ENCODE data around the gene SLC25A21. TPM values are rescaled to one million over a fixed set of nuclear protein-coding genes. Genes with fewer than 3 reads are reported as not detected.

The SLC25A21 gene
- total RNA-seq, 6 experiments from 2014 or later = 0.09 to 0.37 (median 0.18) TPM; not detected in 1

DNA sequence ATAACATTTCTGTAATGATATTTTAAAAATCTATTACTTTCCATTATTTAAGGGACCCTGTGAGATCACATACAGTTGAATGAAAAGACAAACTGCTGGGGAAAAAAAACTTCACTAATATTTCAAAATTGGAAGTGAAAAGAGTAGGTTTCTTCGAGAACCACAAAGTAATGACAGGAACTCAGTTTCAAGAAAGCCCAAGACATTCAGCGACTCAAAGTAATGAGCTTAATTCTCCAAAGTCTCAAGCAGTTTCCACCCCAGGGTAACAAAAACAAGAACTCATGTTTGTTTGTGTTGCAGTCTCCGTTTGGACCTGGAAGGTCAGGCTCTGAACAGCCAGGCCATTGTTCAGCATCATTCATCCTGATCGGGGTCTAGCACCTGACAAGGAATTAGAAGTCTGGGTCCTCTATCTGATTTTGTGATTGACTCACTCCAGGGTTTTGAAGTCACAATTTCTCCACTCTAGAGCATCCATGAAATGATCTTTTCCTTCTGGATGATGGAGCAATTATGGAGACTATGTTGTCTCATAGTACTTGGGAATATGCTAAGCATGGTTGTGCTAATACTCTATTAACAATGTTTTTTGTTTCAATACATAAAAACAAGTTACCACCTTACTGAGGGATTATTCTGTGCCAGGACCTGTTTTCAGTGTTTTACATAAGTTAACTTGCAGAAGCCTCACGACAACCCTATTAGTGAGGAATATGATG, 126.9 kb downstream of the SLC25A21 start:
- DNase-seq (no peak), ATAC-seq (no peak)
- Histone ChIP-seq H3K36me3 (no peaks in the 10 kb centered on the region), H3K9me3 (no peaks in the 10 kb centered on the region), H3K27me3 (no peaks in the 10 kb centered on the region), H3K27ac (no peak overlapping the region), H3K4me1 (no peaks in the 10 kb centered on the region), H3K4me3 (no peak overlapping the region)
- intact Hi-C loops (cut with DNase I) = no loop called here
- TF ChIP-seq, protein P1, sequence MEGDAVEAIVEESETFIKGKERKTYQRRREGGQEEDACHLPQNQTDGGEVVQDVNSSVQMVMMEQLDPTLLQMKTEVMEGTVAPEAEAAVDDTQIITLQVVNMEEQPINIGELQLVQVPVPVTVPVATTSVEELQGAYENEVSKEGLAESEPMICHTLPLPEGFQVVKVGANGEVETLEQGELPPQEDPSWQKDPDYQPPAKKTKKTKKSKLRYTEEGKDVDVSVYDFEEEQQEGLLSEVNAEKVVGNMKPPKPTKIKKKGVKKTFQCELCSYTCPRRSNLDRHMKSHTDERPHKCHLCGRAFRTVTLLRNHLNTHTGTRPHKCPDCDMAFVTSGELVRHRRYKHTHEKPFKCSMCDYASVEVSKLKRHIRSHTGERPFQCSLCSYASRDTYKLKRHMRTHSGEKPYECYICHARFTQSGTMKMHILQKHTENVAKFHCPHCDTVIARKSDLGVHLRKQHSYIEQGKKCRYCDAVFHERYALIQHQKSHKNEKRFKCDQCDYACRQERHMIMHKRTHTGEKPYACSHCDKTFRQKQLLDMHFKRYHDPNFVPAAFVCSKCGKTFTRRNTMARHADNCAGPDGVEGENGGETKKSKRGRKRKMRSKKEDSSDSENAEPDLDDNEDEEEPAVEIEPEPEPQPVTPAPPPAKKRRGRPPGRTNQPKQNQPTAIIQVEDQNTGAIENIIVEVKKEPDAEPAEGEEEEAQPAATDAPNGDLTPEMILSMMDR (IDR thresholded peaks at IDR 0.05) = no peak
- TF ChIP-seq POLR2A (IDR thresholded peaks at IDR 0.05) = no peak
- 55% methylated on average over 4 of the region's 5 CpGs for WGBS (ENCODE audit: insufficient coverage, low coverage, low lambda C conversion rate, missing lambda C conversion rate)

DNA sequence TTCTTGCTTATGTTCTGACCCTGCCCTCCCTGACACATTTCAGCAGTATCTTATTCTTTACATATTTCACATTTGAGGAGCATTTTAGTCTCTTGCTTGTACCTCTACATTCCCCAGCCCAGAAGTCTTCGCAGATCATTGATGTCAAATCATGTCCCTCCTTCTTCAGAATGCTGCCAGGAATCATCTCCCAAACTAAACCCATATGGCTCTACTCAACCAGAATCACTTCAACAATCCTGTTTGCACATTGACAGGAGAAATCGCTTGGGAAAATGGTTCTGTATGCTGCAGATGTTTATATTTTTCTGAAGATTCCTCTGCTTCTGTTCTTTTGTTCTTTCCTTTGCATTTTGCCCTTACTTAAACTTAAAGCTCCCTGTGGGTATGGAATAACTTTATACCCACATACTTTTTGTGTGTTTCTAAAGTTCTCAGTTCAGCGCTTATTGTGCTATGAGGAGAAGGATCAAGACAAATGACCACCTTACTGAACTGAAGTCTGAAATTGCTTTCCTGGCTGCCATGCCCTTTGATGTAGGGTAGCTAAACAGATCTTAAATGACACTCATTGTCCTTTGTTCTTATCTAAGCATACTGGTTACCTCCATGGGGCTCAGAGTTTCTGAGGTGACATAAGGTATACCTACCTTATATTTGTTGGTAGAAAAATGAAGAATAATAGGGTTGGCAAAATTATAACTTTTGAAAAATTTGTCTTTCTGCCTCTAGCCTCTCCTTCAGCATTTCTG, 134.6 kb downstream of the SLC25A21 start:
- Histone ChIP-seq H3K4me1 (no peaks in the 10 kb centered on the region), H3K27ac (no peak overlapping the region), H3K27me3 (no peaks in the 10 kb centered on the region), H3K36me3 (no peaks in the 10 kb centered on the region), H3K9me3 (no peaks in the 10 kb centered on the region), H3K4me3 (no peak overlapping the region)
- DNase-seq (no peak), ATAC-seq (no peak)
- TF ChIP-seq, protein P1 (IDR thresholded peaks at IDR 0.05) = no peak
- intact Hi-C loops (cut with DNase I) = no loop called here
- WGBS (ENCODE audit: insufficient coverage, low coverage, low lambda C conversion rate, missing lambda C conversion rate) = 52% methylated on average over 3 of the region's 3 CpGs

DNA sequence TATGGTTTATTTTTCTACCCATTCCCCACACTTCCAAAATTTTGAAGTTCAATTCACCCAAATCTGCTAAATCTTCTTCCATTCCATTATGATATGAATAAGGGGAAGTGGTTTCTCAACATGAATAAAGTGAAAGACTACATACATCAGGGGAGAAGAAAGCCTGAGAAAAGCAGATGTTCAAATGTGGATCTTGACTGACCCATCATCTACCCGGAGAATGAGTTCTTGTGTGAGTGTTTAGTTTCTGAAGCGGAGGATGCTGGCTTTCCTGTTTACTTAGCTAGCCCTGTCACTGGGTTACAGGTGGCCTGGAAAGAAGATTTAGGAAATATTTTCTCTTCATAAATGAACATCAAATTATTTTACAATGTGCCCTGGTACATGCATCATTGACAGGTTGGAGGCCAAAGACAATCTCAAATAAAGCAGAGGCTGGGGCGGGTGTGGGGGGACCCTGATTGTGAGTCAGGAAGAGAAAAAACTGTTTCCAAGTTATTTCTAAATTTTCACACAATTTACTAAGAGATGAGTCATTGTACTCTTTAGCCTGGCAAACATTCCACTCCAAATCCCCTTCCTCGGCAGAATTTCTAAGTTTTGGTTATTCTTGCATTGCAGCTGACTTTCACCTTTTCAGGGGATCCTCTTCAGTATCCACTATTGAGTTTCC, 135.6 kb downstream of the SLC25A21 start:
- WGBS (ENCODE audit: insufficient coverage, low coverage, low lambda C conversion rate, missing lambda C conversion rate) = 57% methylated on average over 4 of the region's 4 CpGs
- ATAC-seq = no peak

DNA sequence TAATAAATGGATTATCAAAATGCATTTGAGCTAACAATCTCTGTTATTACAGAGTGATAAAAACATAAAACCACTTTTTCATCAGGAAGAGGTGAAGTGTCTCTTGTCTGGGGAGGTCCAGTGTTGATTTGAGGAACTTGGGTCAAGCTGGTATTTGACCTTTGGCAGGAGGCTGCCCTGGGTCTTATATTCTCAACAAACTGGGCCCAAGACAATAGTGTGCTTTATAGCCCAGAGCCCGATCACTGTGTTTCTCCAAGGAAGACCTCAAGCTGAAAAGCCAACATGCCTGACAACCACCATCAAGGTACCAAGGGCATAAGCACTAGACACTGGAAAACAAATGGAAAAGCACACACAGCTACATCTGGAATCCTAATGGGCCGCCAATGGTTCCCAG, 137.0 kb downstream of the SLC25A21 start:
- no peak for ATAC-seq
- no peaks in the 10 kb centered on the region for H3K4me1 ChIP-seq
- no peak overlapping the region for H3K27ac ChIP-seq
- H3K36me3 ChIP-seq = no peaks in the 10 kb centered on the region
- DNase-seq = no peak
- no peaks in the 10 kb centered on the region for H3K27me3 ChIP-seq
- H3K4me3 ChIP-seq = no peak overlapping the region
- WGBS (ENCODE audit: insufficient coverage, low coverage, low lambda C conversion rate, missing lambda C conversion rate) = 88% methylated on average over 2 of the region's 2 CpGs
- no peaks in the 10 kb centered on the region for H3K9me3 ChIP-seq
- intact Hi-C loops (cut with DNase I) = no loop called here
- TF ChIP-seq, protein P1 (IDR thresholded peaks at IDR 0.05) = no peak

More for the DNA sequence above, 135.6 kb downstream of the SLC25A21 start:
- H3K4me1 ChIP-seq = no peaks in the 10 kb centered on the region
- intact Hi-C loops (cut with DNase I) = no loop called here
- TF ChIP-seq, protein P1 (IDR thresholded peaks at IDR 0.05) = no peak
- no peak for TF ChIP-seq POLR2A (IDR thresholded peaks at IDR 0.05)
- H3K36me3 ChIP-seq = no peaks in the 10 kb centered on the region
- no peak overlapping the region for H3K4me3 ChIP-seq
- no peaks in the 10 kb centered on the region for H3K9me3 ChIP-seq
- DNase-seq = no peak
- H3K27me3 ChIP-seq = no peaks in the 10 kb centered on the region
- no peak overlapping the region for H3K27ac ChIP-seq
